ENCODE data around the gene RASSF10. TPM values are rescaled to one million over a fixed set of nuclear protein-coding genes. Genes with fewer than 3 reads are reported as not detected.
"Not testable (repeated sequence)": the region's sequence is repeated elsewhere in the genome, so short reads cannot be mapped to it uniquely, and the experiment has no call there.

RASSF10 gene
- total RNA-seq, 1 experiment from 2014 or later = 4.8 TPM

DNA sequence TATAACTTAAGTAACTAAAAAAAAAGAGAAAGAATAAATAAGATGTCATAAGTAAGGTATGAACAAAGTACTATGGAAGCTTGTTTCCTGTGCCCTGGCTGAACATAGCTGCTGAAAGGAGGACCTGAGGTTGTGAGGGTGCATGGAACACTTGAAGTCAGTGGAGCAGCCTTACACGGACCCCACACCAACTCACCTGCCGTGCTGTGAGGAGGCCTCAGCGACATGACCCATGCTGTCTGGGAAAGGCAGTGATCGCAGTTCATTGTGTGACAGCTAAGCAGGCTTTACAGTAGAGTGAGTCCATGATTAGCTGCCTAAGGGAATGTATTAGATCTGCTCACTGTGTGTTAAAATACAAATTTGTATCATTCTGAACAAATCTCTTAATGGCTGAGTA, 17.6 kb downstream of the RASSF10 start:
- Histone ChIP-seq H3K27me3 (ENCODE audit: control insufficient read depth, insufficient read depth, low read length) (no peaks in the 10 kb centered on the region), H3K36me3 (replicated peaks; ENCODE audit: control insufficient read depth, insufficient read depth, low read length) (no peaks in the 10 kb centered on the region), H3K4me3 (ENCODE audit: insufficient read depth, low read depth, low read length) (no peak overlapping the region)
- DNase-seq = no peak

DNA sequence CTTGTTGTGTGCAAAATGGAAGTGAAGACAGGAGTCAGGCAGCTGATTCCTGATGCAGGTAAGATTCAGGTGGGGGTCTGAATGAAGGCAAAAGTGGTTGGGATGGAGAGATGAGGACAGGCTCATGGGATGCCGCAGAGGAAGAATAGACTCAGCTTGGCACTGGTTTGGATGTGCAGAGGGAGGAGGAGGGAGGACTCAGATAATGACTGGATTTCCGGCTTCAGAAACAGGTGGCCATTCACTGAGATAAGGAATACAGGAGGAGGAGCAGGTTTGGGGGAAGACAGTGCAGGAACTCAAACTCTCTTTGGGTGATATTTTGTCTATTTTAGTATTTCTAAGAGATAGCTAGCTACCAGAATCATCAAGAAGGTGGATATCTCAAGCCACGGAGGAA, 19.2 kb downstream of the RASSF10 start:
- Histone ChIP-seq H3K4me3 (ENCODE audit: insufficient read depth, low read depth, low read length) (no peak overlapping the region), H3K36me3 (replicated peaks; ENCODE audit: control insufficient read depth, insufficient read depth, low read length) (no peaks in the 10 kb centered on the region), H3K27me3 (ENCODE audit: control insufficient read depth, insufficient read depth, low read length) (no peaks in the 10 kb centered on the region)
- DNase-seq = no peak

DNA sequence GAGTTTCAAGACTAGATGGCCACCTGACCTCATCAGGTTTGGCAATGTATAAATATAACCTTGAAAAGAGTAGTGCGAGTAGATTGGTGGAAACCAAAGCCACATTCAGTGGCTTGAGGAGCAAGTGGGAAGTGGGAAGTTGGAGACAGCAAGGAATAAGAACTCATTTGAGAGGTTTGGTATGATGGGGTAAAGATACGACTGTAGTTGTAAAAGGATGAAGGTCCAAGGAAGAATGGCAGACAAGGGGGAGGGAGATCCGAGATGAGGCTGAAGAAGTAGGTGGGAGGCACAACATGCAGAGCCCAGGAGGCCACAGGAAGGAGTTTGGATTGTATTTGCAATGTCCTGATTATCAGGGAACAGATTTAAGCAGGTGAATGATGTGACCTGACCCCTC, 20.8 kb downstream of the RASSF10 start:
- no peak for DNase-seq
- Histone ChIP-seq H3K27me3 (ENCODE audit: control insufficient read depth, insufficient read depth, low read length) (no peaks in the 10 kb centered on the region), H3K4me3 (ENCODE audit: insufficient read depth, low read depth, low read length) (no peak overlapping the region), H3K36me3 (replicated peaks; ENCODE audit: control insufficient read depth, insufficient read depth, low read length) (no peaks in the 10 kb centered on the region)

DNA sequence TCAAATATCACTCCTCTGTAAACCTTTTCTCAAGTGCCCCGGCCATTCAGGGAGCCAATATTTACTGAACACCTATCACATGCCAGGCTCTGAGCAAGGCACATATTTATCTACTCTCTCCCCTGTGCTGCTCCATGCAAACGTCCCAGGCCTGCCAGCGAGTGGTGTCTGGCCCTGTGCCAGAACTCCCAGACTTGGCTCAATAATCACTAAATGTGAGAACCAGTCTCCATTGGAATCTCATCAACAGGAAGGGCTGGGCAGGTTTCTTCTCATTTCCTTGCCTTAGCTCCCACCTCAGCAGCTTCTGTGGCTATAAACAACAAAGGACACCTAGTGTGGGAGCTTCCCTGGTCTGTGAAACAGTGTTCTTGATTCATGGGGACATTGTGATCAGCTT, 21.7 kb downstream of the RASSF10 start:
- H3K36me3 ChIP-seq (replicated peaks; ENCODE audit: control insufficient read depth, insufficient read depth, low read length) = no peaks in the 10 kb centered on the region
- DNase-seq = no peak

DNA sequence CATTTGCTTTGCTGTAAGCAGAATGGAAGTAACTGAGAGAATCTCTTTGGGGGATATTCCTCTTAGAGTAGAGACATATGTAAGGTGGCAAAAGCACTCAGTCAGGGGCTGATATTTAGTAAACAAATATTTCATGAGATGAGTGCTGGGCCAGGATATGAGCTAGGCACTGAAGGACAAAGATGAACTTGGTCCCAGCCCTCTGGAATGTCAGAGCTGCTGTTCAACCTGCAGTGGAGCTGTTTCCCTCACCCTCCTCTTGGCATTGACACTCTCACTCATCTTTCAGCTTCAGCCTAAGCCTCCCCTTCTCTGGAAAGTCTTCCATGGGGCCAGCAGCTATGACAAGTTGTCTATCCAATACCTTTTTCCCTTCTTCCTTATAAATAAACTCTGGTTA, 22.2 kb downstream of the RASSF10 start:
- H3K4me3 ChIP-seq (ENCODE audit: insufficient read depth, low read depth, low read length) = no peak overlapping the region
- no peaks in the 10 kb centered on the region for H3K27me3 ChIP-seq (ENCODE audit: control insufficient read depth, insufficient read depth, low read length)
- DNase-seq = no peak
- H3K36me3 ChIP-seq (replicated peaks; ENCODE audit: control insufficient read depth, insufficient read depth, low read length) = no peaks in the 10 kb centered on the region

More for the DNA sequence above, 21.7 kb downstream of the RASSF10 start:
- Histone ChIP-seq H3K4me3 (ENCODE audit: insufficient read depth, low read depth, low read length) (no peak overlapping the region), H3K27me3 (ENCODE audit: control insufficient read depth, insufficient read depth, low read length) (no peaks in the 10 kb centered on the region)

DNA sequence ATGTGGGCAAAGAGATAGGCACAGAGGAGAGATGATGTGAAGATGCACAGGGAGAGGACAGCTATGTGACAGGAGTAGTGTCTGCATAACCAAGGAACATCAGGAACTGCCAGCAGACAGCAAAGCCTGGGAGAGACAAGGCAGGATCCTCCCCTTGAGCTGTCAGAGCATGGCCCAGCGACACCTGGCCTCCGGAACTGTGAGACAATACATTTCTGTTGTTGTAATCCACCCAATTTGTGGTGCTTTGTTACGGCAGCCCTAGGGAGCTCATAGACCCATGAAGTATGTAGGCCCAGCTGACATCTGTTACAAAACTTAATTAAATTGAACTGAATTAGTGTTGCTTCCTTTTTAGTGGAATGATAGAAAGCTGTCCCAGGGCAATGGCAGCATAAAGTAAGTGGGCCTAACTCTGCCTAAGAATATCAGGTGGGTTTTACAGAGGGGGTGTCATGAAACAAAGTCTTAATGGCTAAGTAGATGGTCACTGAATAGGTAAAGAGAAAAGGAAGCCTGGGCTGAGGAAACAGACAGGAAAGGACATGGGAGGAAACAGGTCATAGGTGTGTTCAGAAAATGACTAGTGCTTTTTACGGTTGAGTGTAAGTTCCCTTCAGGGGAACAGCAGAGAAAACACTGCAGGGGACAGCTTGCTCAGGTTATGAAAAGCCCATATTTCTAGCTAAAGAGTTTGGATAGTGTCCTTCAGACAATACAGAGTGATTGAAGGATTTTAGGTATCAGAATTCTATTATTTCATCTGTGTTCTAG, 24.8 kb downstream of the RASSF10 start:
- Histone ChIP-seq H3K4me3 (ENCODE audit: insufficient read depth, low read depth, low read length) (no peak overlapping the region), H3K27me3 (ENCODE audit: control insufficient read depth, insufficient read depth, low read length) (no peaks in the 10 kb centered on the region), H3K36me3 (replicated peaks; ENCODE audit: control insufficient read depth, insufficient read depth, low read length) (no peaks in the 10 kb centered on the region)
- DNase-seq = no peak

DNA sequence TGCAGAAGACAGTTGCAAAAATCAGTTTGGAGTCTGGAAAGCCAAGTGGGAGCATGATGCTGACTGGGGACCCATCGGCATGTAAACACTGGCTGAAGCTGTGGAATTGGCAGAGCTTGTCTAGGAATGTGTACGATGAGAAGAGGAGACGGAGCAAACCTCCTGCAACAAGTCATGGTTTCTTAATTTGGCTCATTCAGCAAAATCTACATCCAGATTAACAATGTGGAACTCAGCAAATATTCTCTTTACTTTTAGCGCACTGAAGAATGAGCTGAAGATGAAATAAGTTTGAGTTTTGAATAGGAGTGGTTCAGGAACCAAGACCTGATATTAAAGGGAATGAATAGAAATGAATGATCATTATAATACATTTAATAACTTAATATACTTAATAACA, 26.6 kb downstream of the RASSF10 start:
- H3K27me3 ChIP-seq (ENCODE audit: control insufficient read depth, insufficient read depth, low read length) = no peaks in the 10 kb centered on the region
- H3K4me3 ChIP-seq (ENCODE audit: insufficient read depth, low read depth, low read length) = no peak overlapping the region
- no peaks in the 10 kb centered on the region for H3K36me3 ChIP-seq (replicated peaks; ENCODE audit: control insufficient read depth, insufficient read depth, low read length)
- no peak for DNase-seq

DNA sequence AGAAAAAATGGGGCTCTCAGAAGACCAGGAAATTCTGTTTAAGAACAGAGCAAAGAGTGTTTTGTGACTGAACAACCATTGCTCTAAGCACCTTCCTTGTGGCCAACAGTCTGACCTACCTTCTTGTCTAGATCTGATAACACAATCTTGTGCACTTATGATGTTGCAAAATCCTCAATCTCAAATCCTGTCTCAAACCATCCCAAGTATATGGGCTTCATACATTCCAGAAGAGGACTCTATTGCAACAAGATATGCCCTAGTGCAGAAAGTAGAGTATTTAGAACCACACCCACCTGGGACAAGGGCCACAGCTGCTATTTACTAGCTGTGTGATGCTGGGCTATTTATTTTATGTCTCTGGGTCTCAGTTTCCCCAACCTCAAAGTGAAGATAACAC, 27.1 kb downstream of the RASSF10 start:
- DNase-seq = no peak
- Histone ChIP-seq H3K4me3 (ENCODE audit: insufficient read depth, low read depth, low read length) (no peak overlapping the region), H3K36me3 (replicated peaks; ENCODE audit: control insufficient read depth, insufficient read depth, low read length) (no peaks in the 10 kb centered on the region), H3K27me3 (ENCODE audit: control insufficient read depth, insufficient read depth, low read length) (no peaks in the 10 kb centered on the region)

DNA sequence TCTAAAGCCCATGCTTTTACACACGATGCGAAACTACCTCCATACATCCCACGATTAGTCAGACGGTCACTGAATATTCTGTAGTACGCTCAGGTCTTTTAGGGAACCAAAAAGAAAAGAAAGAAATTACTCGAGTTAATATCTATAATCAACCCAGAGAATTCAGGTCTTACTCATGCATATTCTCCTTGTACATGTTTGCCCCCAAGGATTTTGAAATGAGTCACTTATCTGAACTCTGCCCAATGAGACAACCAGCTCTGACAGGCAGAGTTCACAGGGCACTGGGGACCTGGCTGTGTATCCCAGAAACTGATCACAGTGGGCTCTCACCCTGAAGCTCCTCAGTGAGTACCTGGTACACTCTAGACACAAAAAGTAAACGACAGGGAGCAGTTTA, 29.2 kb downstream of the RASSF10 start:
- Histone ChIP-seq H3K27me3 (ENCODE audit: control insufficient read depth, insufficient read depth, low read length) (no peaks in the 10 kb centered on the region), H3K4me3 (ENCODE audit: insufficient read depth, low read depth, low read length) (no peak overlapping the region), H3K36me3 (replicated peaks; ENCODE audit: control insufficient read depth, insufficient read depth, low read length) (no peaks in the 10 kb centered on the region)
- DNase-seq = no peak

DNA sequence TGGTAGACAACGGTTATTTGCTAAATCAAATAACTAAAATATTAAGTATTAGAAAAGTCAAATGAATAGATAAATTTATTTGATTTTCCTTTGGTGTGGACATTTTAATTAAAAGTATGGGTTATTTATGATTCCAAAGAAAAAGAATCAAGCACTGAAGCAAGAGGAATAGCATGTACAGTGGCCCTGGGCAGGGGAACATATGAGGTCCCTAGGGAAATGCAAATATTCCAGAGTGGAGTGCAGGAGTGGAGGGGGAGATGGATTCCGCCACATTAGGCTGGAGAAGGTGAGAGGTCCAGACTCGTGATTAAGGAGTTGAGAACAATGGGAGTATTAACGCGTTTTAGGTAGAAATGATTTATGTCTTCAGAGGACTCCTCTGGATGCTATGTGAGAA, 30.0 kb downstream of the RASSF10 start:
- no peak overlapping the region for H3K4me3 ChIP-seq (ENCODE audit: insufficient read depth, low read depth, low read length)
- H3K36me3 ChIP-seq (replicated peaks; ENCODE audit: control insufficient read depth, insufficient read depth, low read length) = no peaks in the 10 kb centered on the region
- no peak for DNase-seq
- no peaks in the 10 kb centered on the region for H3K27me3 ChIP-seq (ENCODE audit: control insufficient read depth, insufficient read depth, low read length)

DNA sequence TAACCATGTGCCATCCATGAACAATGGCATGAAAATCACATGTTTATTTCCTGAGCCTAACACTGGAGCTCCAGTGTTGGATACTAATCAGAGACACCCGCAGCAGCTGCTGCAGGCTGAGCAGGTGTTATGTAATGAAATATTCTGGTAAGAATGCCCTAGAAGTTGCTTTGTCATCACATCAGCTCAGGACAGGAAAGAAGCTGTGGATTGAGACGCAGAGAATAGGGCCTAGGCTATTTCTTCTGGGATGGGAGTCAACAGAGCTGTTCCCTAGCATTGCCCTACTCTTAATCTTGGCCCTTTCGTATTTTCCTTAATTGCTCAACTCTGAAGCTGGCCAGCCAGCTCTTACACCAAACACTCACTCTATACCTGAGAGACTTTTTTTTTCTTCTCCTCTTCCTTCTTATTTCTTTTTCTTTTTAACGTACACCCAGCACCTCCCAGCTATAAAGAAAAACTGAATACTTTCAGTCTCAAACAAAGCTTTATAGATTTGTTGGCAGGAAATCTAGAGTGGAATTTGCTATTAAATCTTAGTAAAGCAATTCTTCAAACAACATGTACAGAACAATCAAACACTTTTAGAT, 31.9 kb downstream of the RASSF10 start:
- Histone ChIP-seq H3K4me3 (ENCODE audit: insufficient read depth, low read depth, low read length) (no peak overlapping the region), H3K27me3 (ENCODE audit: control insufficient read depth, insufficient read depth, low read length) (no peaks in the 10 kb centered on the region), H3K36me3 (replicated peaks; ENCODE audit: control insufficient read depth, insufficient read depth, low read length) (no peaks in the 10 kb centered on the region)
- no peak for DNase-seq

DNA sequence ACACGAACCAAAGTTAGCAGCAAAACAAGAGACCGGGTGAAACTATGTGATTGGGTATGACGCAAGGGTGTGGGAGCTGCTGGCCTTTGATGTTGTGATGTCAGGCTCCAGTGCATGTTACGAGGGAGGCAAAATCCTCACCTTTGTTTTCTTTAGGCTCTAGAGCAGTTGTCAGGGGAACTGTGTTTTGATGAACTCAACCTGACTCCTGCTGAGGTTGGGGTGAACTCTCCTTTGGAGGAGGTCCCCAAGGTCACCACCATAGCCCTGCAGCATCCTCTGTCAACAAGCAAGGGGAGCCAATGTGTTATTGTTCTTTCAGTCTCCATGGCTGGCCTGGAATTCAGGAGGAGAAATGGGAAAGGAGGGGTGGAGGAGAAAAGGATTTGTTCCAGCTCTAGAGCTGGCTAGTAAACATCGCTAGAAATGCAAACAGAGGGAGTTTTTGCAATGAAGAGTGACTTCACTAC, 33.8 kb downstream of the RASSF10 start:
- no peaks in the 10 kb centered on the region for H3K27me3 ChIP-seq (ENCODE audit: control insufficient read depth, insufficient read depth, low read length)
- no peak for DNase-seq
- H3K4me3 ChIP-seq (ENCODE audit: insufficient read depth, low read depth, low read length) = no peak overlapping the region
- H3K36me3 ChIP-seq (replicated peaks; ENCODE audit: control insufficient read depth, insufficient read depth, low read length) = no peaks in the 10 kb centered on the region

DNA sequence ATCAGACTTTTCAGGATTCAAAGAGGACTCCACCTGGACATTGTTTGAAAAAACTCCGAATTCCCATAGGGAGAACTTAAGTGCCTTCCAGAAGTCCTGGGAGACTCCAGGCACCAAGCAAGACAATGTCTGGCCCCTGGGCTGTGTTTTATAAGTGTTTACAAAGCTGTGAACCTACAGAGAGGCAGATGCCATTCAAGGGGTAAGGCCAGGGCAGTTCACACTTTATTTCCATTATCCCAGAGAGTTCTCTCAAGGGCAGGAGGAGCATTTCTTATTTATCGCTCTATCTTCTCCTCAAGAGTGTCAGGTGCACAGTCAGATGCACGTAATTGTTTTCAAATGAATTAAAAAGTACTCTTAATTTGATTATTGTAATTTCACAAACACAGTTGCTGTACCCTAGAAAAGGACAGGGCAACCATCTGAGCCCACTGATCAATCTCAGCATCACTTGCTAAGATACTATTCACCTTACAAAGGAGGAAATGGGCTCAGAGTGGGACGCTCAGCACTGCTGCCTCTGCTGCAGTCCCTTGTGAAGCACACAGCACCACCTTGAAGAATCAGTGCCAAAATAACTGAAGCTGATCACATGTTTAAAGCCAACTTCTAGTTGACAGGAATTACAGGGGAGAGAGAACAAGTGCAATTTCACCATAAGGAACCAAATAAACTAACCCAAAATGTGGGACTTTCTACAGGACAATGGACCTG, 35.0 kb downstream of the RASSF10 start:
- H3K36me3 ChIP-seq (replicated peaks; ENCODE audit: control insufficient read depth, insufficient read depth, low read length) = no peaks in the 10 kb centered on the region
- H3K4me3 ChIP-seq (ENCODE audit: insufficient read depth, low read depth, low read length) = no peak overlapping the region
- DNase-seq = no peak
- no peaks in the 10 kb centered on the region for H3K27me3 ChIP-seq (ENCODE audit: control insufficient read depth, insufficient read depth, low read length)

DNA sequence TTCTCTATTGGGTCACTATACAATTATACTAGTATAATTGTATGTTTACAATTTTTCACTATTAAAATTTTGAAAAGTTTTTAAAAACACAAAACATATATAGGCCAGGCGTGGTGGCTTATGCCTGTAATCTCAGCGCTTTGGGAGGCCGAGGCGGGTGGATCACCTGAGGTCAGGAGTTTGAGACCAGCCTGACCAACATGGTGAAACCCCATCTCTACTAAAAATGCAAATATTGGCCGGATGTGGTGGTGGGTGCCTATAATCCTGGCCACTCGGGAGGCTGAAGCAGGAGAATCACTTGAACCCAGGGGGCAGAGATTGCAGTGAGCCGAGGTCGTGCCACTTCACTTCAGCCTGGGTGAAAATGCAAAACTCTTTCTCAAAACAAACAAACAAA, 36.0 kb downstream of the RASSF10 start:
- not testable (repeated sequence) for H3K36me3 ChIP-seq (replicated peaks; ENCODE audit: control insufficient read depth, insufficient read depth, low read length); DNase-seq; H3K27me3 ChIP-seq (ENCODE audit: control insufficient read depth, insufficient read depth, low read length); H3K4me3 ChIP-seq (ENCODE audit: insufficient read depth, low read depth, low read length)

DNA sequence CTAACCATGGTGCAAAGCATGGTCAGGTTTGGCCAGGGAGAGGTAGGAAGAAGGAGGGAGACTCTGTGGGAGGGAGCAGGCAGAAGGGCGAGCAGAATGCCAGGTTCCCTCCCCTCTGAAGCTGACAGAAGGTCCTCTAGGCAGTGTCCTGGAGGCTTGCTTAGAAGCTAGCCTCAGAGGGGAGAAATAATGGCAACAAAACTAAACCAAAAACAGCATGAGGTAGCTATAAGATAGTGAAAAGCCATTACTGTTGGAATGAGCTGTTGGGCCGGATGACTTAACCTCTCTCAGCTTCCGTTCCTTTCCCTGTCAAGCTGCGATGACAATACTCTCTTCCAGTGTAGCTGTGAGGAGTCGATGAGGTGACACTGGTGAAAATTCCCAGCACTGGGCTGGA, 36.6 kb downstream of the RASSF10 start:
- no peaks in the 10 kb centered on the region for H3K27me3 ChIP-seq (ENCODE audit: control insufficient read depth, insufficient read depth, low read length)
- DNase-seq = no peak
- H3K4me3 ChIP-seq (ENCODE audit: insufficient read depth, low read depth, low read length) = no peak overlapping the region
- no peaks in the 10 kb centered on the region for H3K36me3 ChIP-seq (replicated peaks; ENCODE audit: control insufficient read depth, insufficient read depth, low read length)
